NCI-H1105 treated with DMSO at 0.1 percent for 48 hours (cell line): ENCODE measurements around the gene MSANTD4.
"Not testable (repeated sequence)": the region's sequence is repeated elsewhere in the genome, so short reads cannot be mapped to it uniquely, and the experiment has no call there.

ENCODE experiments used
- DNase-seq: peaks from one replicate; lab custom pipeline; 2025; lab: John Stamatoyannopoulos, UW

The MSANTD4 gene

GRCh38 chr11:106014035-106014434 lies 8.0 kb downstream of the MSANTD4 start:
- DNase-seq, result no peak

GRCh38 chr11:106012744-106013143 lies 9.3 kb downstream of the MSANTD4 start:
- DNase-seq, result no peak

DNA sequence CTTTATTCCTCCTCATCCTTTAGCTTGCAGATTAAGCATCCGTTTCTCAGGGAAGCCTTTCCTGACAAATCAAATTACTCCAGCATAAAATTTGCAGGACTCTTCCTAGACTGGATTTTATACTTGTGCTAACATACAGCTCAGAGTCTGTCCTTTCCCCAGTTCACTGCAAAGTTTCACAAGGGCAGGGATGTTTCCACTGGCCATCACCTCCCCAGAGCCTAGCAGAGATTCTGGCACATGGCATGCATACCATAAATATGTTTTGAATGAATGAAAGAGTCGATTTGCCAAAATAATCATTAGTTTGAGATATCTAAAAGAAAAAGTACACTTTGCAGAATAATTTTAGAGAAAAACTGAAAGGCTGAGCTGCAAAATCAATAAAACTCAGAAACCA lies 10.6 kb downstream of the MSANTD4 start:
- no peak for DNase-seq

- DNase-seq, result not testable (repeated sequence)
These were observed 18.9 kb downstream of the MSANTD4 start for GRCh38 chr11:106003094-106003493.

DNA sequence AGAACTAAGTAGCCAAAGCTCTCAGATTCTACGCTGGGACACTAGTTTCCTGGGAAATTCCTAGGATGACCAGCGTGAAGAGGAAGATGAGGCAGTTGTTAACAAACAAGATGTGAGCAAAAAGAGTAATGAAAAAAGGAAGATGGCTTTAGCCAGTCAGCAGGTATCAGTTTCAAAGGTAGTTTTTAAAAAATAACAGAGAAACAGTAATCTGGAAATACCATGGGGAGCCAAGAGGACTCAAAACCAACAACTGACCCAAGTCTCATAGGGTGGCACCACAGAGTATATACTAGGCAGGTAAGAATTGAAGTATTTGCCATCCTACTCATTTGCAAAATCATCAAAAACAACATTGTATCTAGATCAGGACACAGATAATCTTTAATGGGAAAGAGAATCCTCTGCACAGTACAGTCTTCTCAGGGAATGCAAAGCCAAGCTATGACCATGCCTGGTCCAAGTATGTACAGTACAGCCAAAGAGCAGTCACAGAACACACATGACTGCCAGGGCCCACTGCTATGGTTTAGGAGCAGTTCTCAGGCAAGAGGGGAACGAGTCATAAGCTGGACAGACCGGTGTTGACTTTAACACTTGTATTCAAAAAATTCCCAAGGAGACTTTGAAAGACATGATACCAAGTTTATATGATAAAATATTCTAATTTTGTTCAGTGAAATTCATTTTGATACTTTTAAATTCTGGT lies 20.6 kb downstream of the MSANTD4 start:
- no peak for DNase-seq

GRCh38 chr11:105991888-105992287 lies 30.2 kb downstream of the MSANTD4 start:
- no peak for DNase-seq

DNA sequence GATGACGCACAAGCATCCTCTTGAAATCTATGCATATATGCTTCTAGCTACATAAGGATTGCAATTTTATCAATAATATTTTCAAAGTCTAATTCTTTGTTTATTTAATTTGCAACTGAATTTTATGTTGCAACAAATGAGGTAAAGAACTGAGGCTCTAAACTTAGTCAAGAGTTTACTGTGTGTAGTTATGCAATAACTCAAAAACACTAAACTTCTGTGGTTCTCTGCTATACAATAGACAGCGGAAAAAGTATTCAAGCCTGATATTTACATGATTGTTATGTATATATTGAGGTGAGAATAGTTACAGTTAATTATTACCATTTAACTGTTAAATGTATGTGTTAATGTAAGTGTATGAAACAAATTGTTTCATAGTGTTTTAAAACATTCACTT lies 32.9 kb downstream of the MSANTD4 start:
- DNase-seq, result no peak

- DNase-seq, result no peak
These were observed 33.8 kb downstream of the MSANTD4 start for GRCh38 chr11:105988197-105988596.

DNA sequence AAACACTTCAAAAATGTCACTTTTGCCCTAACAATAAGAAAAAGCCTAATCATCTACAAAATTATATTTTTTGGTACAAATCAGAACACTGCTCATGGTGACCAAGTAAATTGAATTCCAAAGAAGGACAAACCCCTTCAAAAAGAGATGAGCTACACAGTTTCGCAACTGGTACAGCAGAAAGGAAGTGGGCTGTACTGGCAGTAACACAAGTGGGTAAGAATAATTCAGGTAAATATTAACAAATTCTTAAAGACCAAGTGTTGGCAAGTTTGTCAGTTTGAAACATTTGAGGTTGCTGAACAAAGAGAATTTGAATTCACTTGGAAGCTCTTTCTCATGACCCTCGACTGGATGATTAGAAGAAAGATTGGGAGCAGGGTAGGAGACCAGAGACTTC lies 35.5 kb downstream of the MSANTD4 start:
- DNase-seq, result no peak

DNA sequence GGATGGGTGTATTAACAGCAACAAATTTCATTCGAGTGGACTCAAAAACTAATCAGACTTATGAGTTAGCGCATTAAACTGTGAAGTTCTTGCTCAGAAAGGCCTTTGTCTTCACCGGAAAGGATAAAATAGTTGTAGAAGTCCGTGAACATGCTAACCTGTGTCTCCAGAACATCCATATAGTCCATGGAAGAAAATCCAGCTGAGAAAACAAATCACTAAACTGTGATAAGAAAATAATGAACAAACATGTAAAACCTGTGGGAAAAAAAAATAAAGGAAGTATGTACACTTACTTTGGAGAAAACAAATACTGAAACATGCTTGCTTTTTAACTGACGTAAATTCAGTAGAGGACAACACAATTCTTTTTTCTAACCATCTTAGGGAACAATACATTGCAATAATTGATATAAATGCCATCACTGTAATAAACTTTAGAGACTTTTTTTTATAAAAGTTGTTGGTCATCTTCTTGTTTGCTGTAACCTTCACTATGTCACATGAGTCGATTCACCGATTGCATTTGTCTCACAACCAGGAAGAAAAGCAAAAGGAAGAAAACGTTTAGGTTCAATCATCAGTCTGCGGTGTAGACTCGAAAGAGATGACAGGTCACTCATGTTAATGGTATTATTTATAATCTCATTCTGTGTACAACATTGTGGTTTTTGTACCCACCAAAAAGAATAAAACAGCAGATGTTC lies 41.9 kb downstream of the MSANTD4 start:
- no peak for DNase-seq

DNA sequence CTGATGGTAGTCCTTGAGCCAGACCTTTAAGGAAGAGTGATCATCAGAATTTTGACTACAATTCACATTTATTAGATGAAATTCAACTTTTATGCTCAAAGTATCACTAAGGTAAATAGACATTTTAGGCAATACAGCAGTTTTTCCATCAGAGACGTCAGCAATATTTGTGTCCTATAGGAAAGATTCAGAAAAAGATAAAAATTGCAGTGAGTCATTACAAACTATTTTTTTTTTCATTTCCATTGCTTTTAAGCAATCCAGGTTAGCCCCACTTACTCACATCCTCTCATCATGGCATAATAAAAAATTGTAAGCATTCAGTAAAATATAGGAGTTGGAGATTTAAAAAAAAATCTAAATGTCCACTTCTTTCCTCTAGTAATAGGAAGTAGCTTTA lies 46.9 kb downstream of the MSANTD4 start:
- DNase-seq, result no peak

- DNase-seq, result no peak
These were observed 52.3 kb downstream of the MSANTD4 start for GRCh38 chr11:105969756-105970155.

GRCh38 chr11:105968021-105968697 lies 53.9 kb downstream of the MSANTD4 start:
- DNase-seq, result no peak

- DNase-seq, result peak; percentile 74
These were observed 61.5 kb downstream of the MSANTD4 start for GRCh38 chr11:105960252-105961245.
